Gastrocnemius medialis (tissue), 4 donors: ENCODE results near the gene MED17. TPM values are rescaled to one million over a fixed set of nuclear protein-coding genes. Genes with fewer than 3 reads are reported as not detected.
"Not testable (repeated sequence)": the region's sequence is repeated elsewhere in the genome, so short reads cannot be mapped to it uniquely, and the experiment has no call there.

Experiments used
- ATAC-seq, 2 donors: fragments of 150-250 bp; one replicate each; pipeline ENCODE4 v1.9.1; 2016
- DNase-seq, 2 donors: peaks; one replicate each; pipeline ENCODE4 v3.0.0-alpha.2; 2019
- H3K27ac ChIP-seq, 4 donors: fragments of 200-600 bp; sonication (generic); 1 replicate in 1 of 4; 2 replicates in 3 of 4; pipeline ENCODE4 v1.5.1; 2016 to 2018; ENCODE audit warnings: mild to moderate bottlenecking in 2 of 4, moderate library complexity in 1 of 4
- H3K27me3 ChIP-seq, 3 donors: fragments of 200-600 bp; sonication (generic) in 2 of 3; 1 replicate in 1 of 3; 2 replicates in 2 of 3; pipeline versions ENCODE4 v1.5.1 to v1.6.0; 2016 to 2019; ENCODE audit warnings: mild to moderate bottlenecking in 1 of 3, moderate library complexity in 1 of 3
- H3K36me3 ChIP-seq, 2 donors: fragments of 200-600 bp; sonication (generic) in 1 of 2; one replicate each; pipeline ENCODE4 v1.5.1; 2017 to 2018
- H3K4me1 ChIP-seq, 2 donors: fragments of 200-600 bp; sonication (generic) in 1 of 2; one replicate each; pipeline ENCODE4 v1.5.1; 2016 to 2017; ENCODE audit warnings: mild to moderate bottlenecking in 2 of 2
- H3K4me3 ChIP-seq, 4 donors: fragments of 200-600 bp; sonication (generic) in 3 of 4; 1 replicate in 1 of 4; 2 replicates in 3 of 4; pipeline ENCODE4 v1.5.1; 2016 to 2019; ENCODE audit warnings: mild to moderate bottlenecking in 2 of 4
- H3K9me3 ChIP-seq, 3 donors: fragments of 200-600 bp; sonication (generic) in 2 of 3; 1 replicate in 1 of 3; 2 replicates in 2 of 3; pipeline ENCODE4 v1.5.1; 2016 to 2019
- CTCF ChIP-seq, 5 experiments: fragments of 450-650 bp in 3 of 5; fragments of 200-600 bp in 2 of 5; sonication (generic) in 2 of 5; IDR thresholded peaks in 4 of 5; conservative IDR thresholded peaks in 1 of 5; 1 replicate in 4 of 5; 2 replicates in 1 of 5; pipeline ENCODE4 v1.5.1; 2016 to 2019; ENCODE audit warnings: antibody characterized with exemption in 5 of 5, mild to moderate bottlenecking in 3 of 5, moderate library complexity in 3 of 5
- POLR2A ChIP-seq, 2 donors: fragments of 450-650 bp; IDR thresholded peaks; one replicate each; pipeline ENCODE4 v1.6.1; 2017; ENCODE audit warnings: antibody characterized with exemption in 2 of 2, mild to moderate bottlenecking in 2 of 2, moderate library complexity in 2 of 2
- in situ Hi-C, 4 donors: fragments of 200-750 bp; cut with MboI; loops; one replicate each; pipeline versions ENCODE4 v1.15.0 to v1.8.0; 2017; ENCODE audit warnings: low sequenced_read_pairs in 4 of 4
- intact Hi-C: fragments of 100-400 bp; cut with DNase I; formaldehyde crosslinking; loops from one replicate; pipeline ENCODE4 v1.15.1; 2023; ENCODE audit warnings: low total_unique reads
- total RNA-seq, 4 donors: library from RNA; depleted of rRNA; stranded (reverse); fragments of >200 nt; gene quantifications; one replicate each; pipeline versions ENCODE4 v1.1.0 to v1.2.3, GENCODE V29; 2016

MED17 gene
- total RNA-seq, 4 donors from 2014 or later = 12.3 to 14.0 (median 13.4) TPM

DNA sequence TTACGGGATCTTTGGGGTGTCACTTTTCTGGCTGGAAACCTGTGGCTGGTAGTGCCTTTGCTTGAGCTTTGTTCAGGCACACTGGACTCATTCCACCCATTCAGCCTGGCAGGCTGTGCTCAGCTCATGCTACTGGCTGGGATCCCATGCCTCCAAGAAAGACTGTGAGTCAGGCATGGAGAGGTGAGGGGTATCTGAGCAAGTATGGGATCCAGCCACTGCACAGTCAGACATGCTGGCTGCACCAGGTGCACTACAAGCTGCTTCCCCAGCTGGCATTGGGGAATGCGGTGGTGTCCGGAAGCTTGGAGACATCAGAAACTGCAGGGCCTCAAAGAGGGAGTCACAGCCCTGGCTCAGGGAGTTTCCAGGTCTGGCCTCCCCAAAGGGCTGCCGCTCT, 12.0 kb upstream of the MED17 start:
- Histone ChIP-seq H3K27me3 (no peaks in the 10 kb centered on the region), H3K4me3 (no peak overlapping the region), H3K36me3 (no peaks in the 10 kb centered on the region), H3K9me3 (no peaks in the 10 kb centered on the region), H3K27ac (no peak overlapping the region), H3K4me1 (no peaks in the 10 kb centered on the region)
- no peak for DNase-seq
- ATAC-seq = peak in 1 of 2 donors; percentile 45
- intact Hi-C loops = no loop called here
- TF ChIP-seq POLR2A (IDR thresholded peaks at IDR 0.05) (no peak), CTCF (IDR thresholded peaks at IDR 0.05 in 4 of 5, conservative IDR thresholded peaks at IDR 0.05 in 1 of 5) (no peak)
- in situ Hi-C loops = no loop called here

- Histone ChIP-seq H3K9me3 (no peaks in the 10 kb centered on the region), H3K27me3 (no peaks in the 10 kb centered on the region), H3K4me1 (no peaks in the 10 kb centered on the region), H3K27ac (no peak overlapping the region), H3K4me3 (no peak overlapping the region), H3K36me3 (no peaks in the 10 kb centered on the region)
- ATAC-seq = no peak
- TF ChIP-seq POLR2A (IDR thresholded peaks at IDR 0.05) (no peak), CTCF (IDR thresholded peaks at IDR 0.05 in 4 of 5, conservative IDR thresholded peaks at IDR 0.05 in 1 of 5) (no peak)
- intact Hi-C loops = no loop called here
- no peak for DNase-seq
- in situ Hi-C loops = no loop called here
Measured at GRCh38 chr11:93773045-93773477, 11.0 kb upstream of the MED17 start.

- in situ Hi-C loops (no loop called here), intact Hi-C loops (no loop called here)
- ATAC-seq = no peak
- TF ChIP-seq POLR2A (IDR thresholded peaks at IDR 0.05) (no peak), CTCF (IDR thresholded peaks at IDR 0.05 in 4 of 5, conservative IDR thresholded peaks at IDR 0.05 in 1 of 5) (no peak)
- Histone ChIP-seq H3K9me3 (no peaks in the 10 kb centered on the region), H3K4me3 (no peak overlapping the region), H3K36me3 (no peaks in the 10 kb centered on the region), H3K4me1 (no peaks in the 10 kb centered on the region), H3K27me3 (no peaks in the 10 kb centered on the region), H3K27ac (no peak overlapping the region)
- DNase-seq = no peak
Measured at GRCh38 chr11:93773601-93774200, 10.4 kb upstream of the MED17 start.

GRCh38 chr11:93774560-93774959, 9.5 kb upstream of the MED17 start:
- H3K4me3 ChIP-seq, ATAC-seq, intact Hi-C loops, H3K27ac ChIP-seq, H3K27me3 ChIP-seq, in situ Hi-C loops, DNase-seq, H3K9me3 ChIP-seq, H3K36me3 ChIP-seq, H3K4me1 ChIP-seq: not testable (repeated sequence)

DNA sequence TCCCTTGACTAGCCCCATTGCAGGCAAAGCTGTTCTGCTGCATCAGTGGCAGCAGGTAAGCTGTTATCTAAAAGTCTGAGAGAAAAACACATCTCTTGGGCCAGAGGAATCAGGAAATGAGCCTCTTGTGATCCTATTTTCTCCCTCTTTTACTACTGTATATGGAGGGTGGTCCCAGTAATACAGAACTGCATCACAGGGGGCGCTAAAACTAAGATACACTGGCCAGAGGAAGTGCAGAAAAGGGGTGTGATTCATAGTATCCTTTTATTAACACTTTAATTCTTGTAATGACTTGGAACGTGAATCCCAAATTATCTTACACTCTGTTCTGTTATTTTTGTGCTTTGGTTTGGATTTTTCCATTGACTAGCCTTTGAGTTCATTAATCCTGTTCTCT, 8.8 kb upstream of the MED17 start:
- DNase-seq (no peak), ATAC-seq (no peak)
- no peak overlapping the region for H3K4me3 ChIP-seq
- intact Hi-C loops = no loop called here
- no peak overlapping the region for H3K27ac ChIP-seq
- H3K27me3 ChIP-seq = no peaks in the 10 kb centered on the region
- no peaks in the 10 kb centered on the region for H3K4me1 ChIP-seq
- no peaks in the 10 kb centered on the region for H3K9me3 ChIP-seq
- in situ Hi-C loops = loop anchor here in 2 of 4 donors (25.0 kb wide), 1 partner anchor 712 kb away; the partner anchor contains the start of genes ANKRD49 (in 2 of the 2) and MRE11 (in 2 of the 2)
- no peak for TF ChIP-seq POLR2A (IDR thresholded peaks at IDR 0.05)
- peak in 1 of 5 experiments; percentile 16 for TF ChIP-seq CTCF (IDR thresholded peaks at IDR 0.05 in 4 of 5, conservative IDR thresholded peaks at IDR 0.05 in 1 of 5)
- no peaks in the 10 kb centered on the region for H3K36me3 ChIP-seq
